GM12873 (cell line): ENCODE measurements around the gene SRRM5.

Experiments
- TF ChIP-seq, protein P1 (sequence below): IDR thresholded peaks from 2 replicates; pipeline ENCODE4 v1.5.1; 2012; ENCODE audit warnings: low read depth, mild to moderate bottlenecking, moderate library complexity, low read length, control low read depth; ENCODE audit not compliant: insufficient read depth; ENCODE audit errors: missing control alignments

SRRM5 gene

DNA sequence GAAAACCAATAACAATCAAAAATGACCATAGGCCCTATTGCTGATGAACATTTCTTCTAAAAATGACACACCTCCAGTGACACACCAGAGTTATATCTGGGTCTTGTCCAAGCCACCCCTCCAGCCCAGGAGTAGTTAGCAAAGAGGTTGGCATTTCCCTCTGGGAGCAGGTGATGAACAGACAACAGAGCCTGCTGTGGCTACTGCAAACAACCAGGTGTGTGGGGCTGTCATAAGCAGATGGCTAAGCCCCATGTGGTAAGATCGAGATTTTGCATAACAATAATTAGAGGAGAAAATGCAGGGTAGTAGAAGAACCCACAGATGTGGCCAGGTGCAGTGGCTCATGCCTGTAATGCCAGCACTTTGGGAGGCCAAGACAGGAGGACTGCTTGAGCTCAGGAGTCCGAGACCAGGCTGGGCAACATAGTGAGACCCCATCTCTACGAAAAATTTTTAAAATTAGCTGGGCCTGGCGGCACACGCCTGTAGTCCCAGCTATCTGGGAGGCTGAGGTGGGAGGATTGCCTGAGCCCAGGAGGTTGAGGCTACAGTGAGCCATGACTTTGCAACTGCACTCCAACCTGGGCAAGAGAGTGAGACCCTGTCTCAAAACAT lies 41.6 kb upstream of the SRRM5 start:
- TF ChIP-seq, protein P1, sequence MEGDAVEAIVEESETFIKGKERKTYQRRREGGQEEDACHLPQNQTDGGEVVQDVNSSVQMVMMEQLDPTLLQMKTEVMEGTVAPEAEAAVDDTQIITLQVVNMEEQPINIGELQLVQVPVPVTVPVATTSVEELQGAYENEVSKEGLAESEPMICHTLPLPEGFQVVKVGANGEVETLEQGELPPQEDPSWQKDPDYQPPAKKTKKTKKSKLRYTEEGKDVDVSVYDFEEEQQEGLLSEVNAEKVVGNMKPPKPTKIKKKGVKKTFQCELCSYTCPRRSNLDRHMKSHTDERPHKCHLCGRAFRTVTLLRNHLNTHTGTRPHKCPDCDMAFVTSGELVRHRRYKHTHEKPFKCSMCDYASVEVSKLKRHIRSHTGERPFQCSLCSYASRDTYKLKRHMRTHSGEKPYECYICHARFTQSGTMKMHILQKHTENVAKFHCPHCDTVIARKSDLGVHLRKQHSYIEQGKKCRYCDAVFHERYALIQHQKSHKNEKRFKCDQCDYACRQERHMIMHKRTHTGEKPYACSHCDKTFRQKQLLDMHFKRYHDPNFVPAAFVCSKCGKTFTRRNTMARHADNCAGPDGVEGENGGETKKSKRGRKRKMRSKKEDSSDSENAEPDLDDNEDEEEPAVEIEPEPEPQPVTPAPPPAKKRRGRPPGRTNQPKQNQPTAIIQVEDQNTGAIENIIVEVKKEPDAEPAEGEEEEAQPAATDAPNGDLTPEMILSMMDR = no peak

DNA sequence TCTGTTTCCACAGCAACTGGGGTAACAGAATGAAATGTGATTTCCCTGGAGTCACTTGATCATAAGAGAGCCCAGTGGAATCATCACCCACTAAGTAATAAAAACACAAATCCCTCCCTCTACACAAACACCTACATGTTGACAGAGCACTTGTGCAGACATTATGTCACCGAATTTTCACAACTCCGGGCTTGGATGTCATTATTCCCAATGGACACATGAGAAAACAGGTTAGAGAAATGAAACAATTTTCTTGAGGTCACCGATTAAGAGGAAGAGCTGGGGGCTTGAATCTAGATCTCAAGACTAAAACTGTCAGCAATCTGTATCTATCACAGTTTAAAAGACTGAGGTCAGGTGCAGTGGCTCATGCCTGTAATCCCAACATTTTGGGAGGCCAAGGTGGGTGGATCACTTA lies 39.7 kb upstream of the SRRM5 start:
- TF ChIP-seq, protein P1 = no peak

DNA sequence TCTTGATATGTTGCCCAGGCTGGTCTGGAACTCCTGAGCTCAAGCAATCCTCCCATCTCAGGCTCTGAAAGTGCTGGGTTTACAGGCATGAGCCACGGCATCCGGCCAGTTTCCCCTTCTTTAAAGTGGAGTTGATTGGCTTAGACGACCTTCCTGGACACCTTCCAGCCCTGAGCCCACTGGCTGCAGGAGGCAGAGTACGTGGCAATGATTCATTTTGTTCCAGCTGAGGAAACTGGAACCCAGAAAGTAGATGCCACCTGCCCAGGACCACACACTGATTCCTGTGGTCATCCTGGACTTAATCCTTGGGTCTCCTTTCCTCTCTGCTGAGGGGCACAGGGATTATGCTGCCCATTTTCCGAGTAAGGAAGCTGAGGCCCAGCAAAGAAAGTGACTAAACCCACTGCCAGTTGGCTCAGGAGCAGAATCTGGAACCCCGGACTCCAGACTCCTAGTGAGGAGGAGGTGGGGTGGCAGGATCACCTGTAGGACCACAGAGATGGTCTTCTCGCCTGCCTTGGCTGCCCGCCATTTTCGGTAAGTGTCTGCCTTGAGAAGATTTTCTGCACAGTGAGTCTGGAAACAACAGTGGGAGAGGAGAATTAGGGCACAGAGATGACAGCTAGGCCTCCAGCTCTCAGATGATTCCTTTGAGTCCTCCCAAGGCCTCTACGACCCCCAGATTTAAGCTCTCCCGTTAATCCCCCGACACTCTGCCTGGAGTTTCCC lies 37.3 kb upstream of the SRRM5 start:
- TF ChIP-seq, protein P1 = no peak

DNA sequence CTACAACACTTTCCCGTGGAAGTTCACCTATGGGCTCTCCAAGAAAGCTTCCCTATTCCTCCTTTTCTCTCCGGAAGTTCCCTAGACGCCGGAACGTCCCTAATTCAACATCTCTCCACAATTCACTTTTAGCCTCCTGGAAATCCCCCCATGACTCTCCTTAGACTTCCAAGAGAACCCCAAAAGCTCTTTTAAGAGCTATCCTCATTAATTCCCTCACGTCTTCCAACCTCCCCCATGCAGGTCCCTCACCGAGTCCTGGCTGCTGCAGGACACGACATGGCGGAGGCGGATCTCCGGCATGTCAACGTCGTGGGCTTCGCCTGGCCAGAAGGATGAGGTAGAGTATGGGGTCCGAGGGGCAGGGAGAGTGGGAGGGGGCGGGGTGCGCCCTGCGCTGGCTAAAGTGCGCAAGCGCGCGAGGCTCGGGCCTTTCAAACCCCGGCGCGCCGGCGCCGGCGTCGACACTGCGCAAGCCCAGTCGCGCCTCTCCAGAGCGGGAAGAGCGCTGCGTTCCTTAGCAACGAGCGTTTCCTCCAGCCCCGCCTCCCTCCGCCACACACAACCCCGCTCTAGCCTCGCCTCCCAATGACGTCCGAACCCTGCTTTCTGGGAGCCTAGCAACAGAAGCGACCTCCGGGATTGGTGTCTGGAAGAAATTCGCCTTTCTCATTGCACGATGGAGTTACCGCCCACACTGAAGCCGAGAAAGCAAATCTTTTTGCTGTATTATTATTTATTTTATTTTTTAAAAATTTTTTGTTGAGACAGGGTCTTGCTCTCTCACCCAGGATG lies 36.5 kb upstream of the SRRM5 start, which contains the start of the genes PINLYP and XRCC1:
Gene PINLYP (plus strand): TSS at position 646 of the 795 bp plus-strand sequence. CDS start 1,391 bp downstream, outside the sequence.
Gene XRCC1 (minus strand): TSS at position 372 of the 795 bp plus-strand sequence. CDS start 69 bp downstream, at position 303.
- TF ChIP-seq, protein P1 = no peak

DNA sequence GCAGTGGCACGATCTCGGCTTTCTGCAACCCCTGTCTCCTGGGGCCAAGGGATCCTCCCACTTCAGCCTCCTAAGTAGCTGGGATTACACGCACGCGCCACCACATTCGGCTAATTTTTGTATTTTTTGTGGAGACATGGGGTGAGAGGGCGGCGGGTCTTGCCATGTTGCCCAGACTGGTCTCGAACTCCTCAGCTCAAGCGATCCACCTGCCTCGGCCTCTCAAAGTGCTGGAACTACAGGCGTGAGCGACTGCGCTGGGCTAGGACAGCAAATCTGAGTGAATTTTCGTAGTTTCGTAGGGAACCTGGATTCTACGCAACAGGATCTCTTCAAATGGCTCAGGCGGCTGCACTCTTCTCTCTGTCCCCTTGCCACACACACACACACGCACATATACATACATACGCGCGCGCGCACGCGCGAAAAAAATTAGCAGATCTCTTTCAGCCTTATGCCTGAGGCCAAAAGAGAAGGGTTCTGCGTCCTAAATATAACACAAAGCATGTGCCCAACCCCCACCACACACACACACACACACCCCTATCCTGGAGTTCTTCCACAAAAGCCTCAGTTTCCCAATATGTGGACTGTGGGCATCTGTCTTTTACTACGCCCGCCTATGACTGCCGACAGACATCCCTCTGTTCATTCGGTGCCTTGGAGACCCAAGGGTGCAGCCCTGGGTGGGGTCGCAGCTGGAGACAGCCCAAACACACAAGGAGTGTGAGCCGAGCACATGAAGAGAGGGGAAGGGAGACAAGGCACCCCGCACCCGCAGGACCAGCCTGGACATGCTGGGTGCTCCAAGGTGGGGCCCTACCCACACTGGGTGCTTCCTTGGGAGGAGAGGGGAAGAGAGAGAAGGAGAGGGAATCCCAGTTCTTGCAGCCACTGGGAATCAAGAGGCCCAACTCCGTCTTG lies 35.7 kb upstream of the SRRM5 start:
- TF ChIP-seq, protein P1 = no peak

DNA sequence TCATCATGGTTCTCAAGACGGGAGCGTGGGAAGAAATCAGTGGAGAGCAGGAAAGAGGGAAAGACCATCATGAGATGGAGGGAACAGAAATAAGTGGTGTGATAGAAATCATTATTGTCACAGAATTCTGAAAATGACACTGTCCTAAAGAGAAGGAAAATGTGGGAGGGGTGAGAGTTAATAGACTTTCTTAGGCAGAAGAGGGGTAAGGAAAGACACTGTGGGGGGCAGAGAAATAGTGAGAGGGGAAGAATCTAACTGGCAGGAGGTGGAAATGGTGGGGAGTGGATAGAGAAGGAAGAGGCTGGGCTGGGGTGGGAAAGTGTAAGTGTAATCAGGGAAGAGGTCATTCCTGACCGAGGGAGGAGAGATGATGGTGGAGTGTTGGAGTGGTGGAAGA lies 33.1 kb upstream of the SRRM5 start:
- TF ChIP-seq, protein P1 = no peak
